ENCODE data around the gene YPEL2. TPM values are rescaled to one million over a fixed set of nuclear protein-coding genes. Genes with fewer than 3 reads are reported as not detected.

YPEL2 gene
- total RNA-seq, 1 experiment from 2014 or later: 4.7 TPM

- Histone ChIP-seq H3K9me2 (ENCODE audit: insufficient read depth) (no peaks in the 10 kb centered on the region), H3K36me3 (ENCODE audit: control insufficient read depth in 1 of 2, insufficient read depth in 2 of 2, low read length in 2 of 2) (no peaks in the 10 kb centered on the region), H3K27me3 (ENCODE audit: insufficient read depth, low read length) (no peaks in the 10 kb centered on the region), H3K9me3 (ENCODE audit: control insufficient read depth in 1 of 2, insufficient read depth in 1 of 2, low read depth in 1 of 2, low read length in 2 of 2) (no peaks in the 10 kb centered on the region), H4K20me1 (ENCODE audit: insufficient read depth) (no peaks in the 10 kb centered on the region), H3K79me2 (ENCODE audit: insufficient read depth, low read length) (no peaks in the 10 kb centered on the region), H3K4me3 (replicated peaks in 1 of 2; ENCODE audit: low read depth in 1 of 2, low read length in 2 of 2) (no peak overlapping the region; a peak in 1 of 4 replicates), H2AFZ (ENCODE audit: low read depth, low read length, poor library complexity, severe bottlenecking) (no peak overlapping the region), H3K27ac (ENCODE audit: low read depth, low read length) (no peak overlapping the region), H3K4me2 (ENCODE audit: low read length) (peak overlapping the region; percentile 51), H3K9ac (ENCODE audit: low read length) (no peak overlapping the region), H3K4me1 (ENCODE audit: control insufficient read depth in 1 of 2, insufficient read depth in 2 of 2, low read length in 2 of 2) (peaks cover 30 to 35% of the 10 kb centered on the region in 2 experiments)
- ChIA-PET CTCF (no interaction called here), RAD21 (ENCODE audit: low non-redundant PET in 1 of 2, low total read pairs in 2 of 2, uncharacterized antibody in 2 of 2, unreplicated experiment in 2 of 2) (no interaction called here), POLR2A (no interaction called here)
- intact Hi-C loops (cut with micrococcal nuclease): no loop called here
- DNase-seq (ENCODE audit: low read depth, low spot score): no peak
- BruUV-seq (replicated peaks): no TSS peak
- ATAC-seq: no peak
- TF ChIP-seq MAX (IDR thresholded peaks at IDR 0.05) (0 out of 2 replicates have a peak, but pooled peaks have one; percentile 23), EZH2phosphoT487 (IDR thresholded peaks at IDR 0.05; ENCODE audit: borderline replicate concordance) (no peak), CEBPB (IDR thresholded peaks at IDR 0.05; ENCODE audit: low read depth) (no peak), YY1 (IDR thresholded peaks at IDR 0.05; ENCODE audit: extremely low read depth, insufficient replicate concordance, low read depth, low read length) (no peak), ZNF274 (IDR thresholded peaks at IDR 0.05; ENCODE audit: low read depth, low read length) (no peak), CBX3 (IDR thresholded peaks at IDR 0.05; ENCODE audit: low read depth) (no peak), SIN3A (IDR thresholded peaks at IDR 0.05; ENCODE audit: low read depth) (no peak)
Observed at GRCh38 chr17:59366773-59367656, 35.6 kb downstream of the YPEL2 start.

GRCh38 chr17:59367657-59368045, 36.2 kb downstream of the YPEL2 start:
- H3K4me3 ChIP-seq (replicated peaks in 1 of 2; ENCODE audit: low read depth in 1 of 2, low read length in 2 of 2): no peak overlapping the region; a peak in 1 of 4 replicates
- ChIA-PET RAD21 (ENCODE audit: low non-redundant PET in 1 of 2, low total read pairs in 2 of 2, uncharacterized antibody in 2 of 2, unreplicated experiment in 2 of 2) (no interaction called here), POLR2A (no interaction called here), CTCF (no interaction called here)
- no peak overlapping the region for H3K27ac ChIP-seq (ENCODE audit: low read depth, low read length)
- peak overlapping the region; percentile 51 for H3K4me2 ChIP-seq (ENCODE audit: low read length)
- H3K36me3 ChIP-seq (ENCODE audit: control insufficient read depth in 1 of 2, insufficient read depth in 2 of 2, low read length in 2 of 2): no peaks in the 10 kb centered on the region
- H2AFZ ChIP-seq (ENCODE audit: low read depth, low read length, poor library complexity, severe bottlenecking): no peak overlapping the region
- no peaks in the 10 kb centered on the region for H3K9me3 ChIP-seq (ENCODE audit: control insufficient read depth in 1 of 2, insufficient read depth in 1 of 2, low read depth in 1 of 2, low read length in 2 of 2)
- H3K79me2 ChIP-seq (ENCODE audit: insufficient read depth, low read length): no peaks in the 10 kb centered on the region
- H4K20me1 ChIP-seq (ENCODE audit: insufficient read depth): no peaks in the 10 kb centered on the region
- H3K9me2 ChIP-seq (ENCODE audit: insufficient read depth): no peaks in the 10 kb centered on the region
- intact Hi-C loops (cut with micrococcal nuclease): no loop called here
- H3K9ac ChIP-seq (ENCODE audit: low read length): no peak overlapping the region
- peak; percentile 82 for ATAC-seq
- no peaks in the 10 kb centered on the region for H3K27me3 ChIP-seq (ENCODE audit: insufficient read depth, low read length)
- H3K4me1 ChIP-seq (ENCODE audit: control insufficient read depth in 1 of 2, insufficient read depth in 2 of 2, low read length in 2 of 2): peaks cover 32 to 35% of the 10 kb centered on the region in 2 experiments
- peak; percentile 32 for DNase-seq (ENCODE audit: low read depth, low spot score)
- no TSS peak for BruUV-seq (replicated peaks)
- TF ChIP-seq ELF1 (IDR thresholded peaks at IDR 0.05; ENCODE audit: borderline replicate concordance, low read depth) (no peak), SIN3A (IDR thresholded peaks at IDR 0.05; ENCODE audit: low read depth) (peak; percentile 21; the same call in 1 of the 2 replicates), ZBTB33 (IDR thresholded peaks at IDR 0.05; ENCODE audit: extremely low read depth, insufficient replicate concordance, low read length) (no peak), POLR2A (IDR thresholded peaks at IDR 0.05; ENCODE audit: borderline replicate concordance, extremely low read depth, insufficient read depth, insufficient read length) (no peak), REST (IDR thresholded peaks at IDR 0.05; ENCODE audit: low read depth) (no peak), JUND (IDR thresholded peaks at IDR 0.05) (peak; percentile 84), SP1 (IDR thresholded peaks at IDR 0.05; ENCODE audit: low read depth) (peak; percentile 81), RAD21 (IDR thresholded peaks at IDR 0.05; ENCODE audit: low read depth) (no peak), POLR2AphosphoS5 (IDR thresholded peaks at IDR 0.05; ENCODE audit: low read depth, low read length) (0 out of 2 replicates have a peak, but pooled peaks have one; percentile 27)

Data from HCT116 (cell line).